Measurements from ENCODE around the gene RPTOR.

RPTOR gene

GRCh38 chr17:80917716-80918560 is 373.3 kb downstream of the RPTOR start:
- no peak for DNase-seq (ENCODE audit: low read depth)

GRCh38 chr17:80918731-80919130 is 374.1 kb downstream of the RPTOR start:
- DNase-seq (ENCODE audit: low read depth): no peak

- DNase-seq (ENCODE audit: low read depth): no peak
Observed at GRCh38 chr17:80919331-80920311, 375.0 kb downstream of the RPTOR start.

- no peak for DNase-seq (ENCODE audit: low read depth)
Observed at GRCh38 chr17:80920441-80920840, 375.8 kb downstream of the RPTOR start.

- DNase-seq (ENCODE audit: low read depth): no peak
Observed at GRCh38 chr17:80921159-80921558, 376.5 kb downstream of the RPTOR start.

GRCh38 chr17:80921741-80922579 is 377.3 kb downstream of the RPTOR start:
- no peak for DNase-seq (ENCODE audit: low read depth)

GRCh38 chr17:80922580-80923160 is 378.0 kb downstream of the RPTOR start:
- DNase-seq (ENCODE audit: low read depth): no peak

- no peak for DNase-seq (ENCODE audit: low read depth)
Observed at GRCh38 chr17:80923211-80924110, 378.8 kb downstream of the RPTOR start.

GRCh38 chr17:80924111-80924806 is 379.6 kb downstream of the RPTOR start:
- no peak for DNase-seq (ENCODE audit: low read depth)

GRCh38 chr17:80924807-80925610 is 380.4 kb downstream of the RPTOR start:
- no peak for DNase-seq (ENCODE audit: low read depth)

- DNase-seq (ENCODE audit: low read depth): no peak
Observed at GRCh38 chr17:80925688-80926335, 381.2 kb downstream of the RPTOR start.

- DNase-seq (ENCODE audit: low read depth): no peak
Observed at GRCh38 chr17:80926591-80927250, 382.1 kb downstream of the RPTOR start.

GRCh38 chr17:80927791-80928216 is 383.2 kb downstream of the RPTOR start:
- no peak for DNase-seq (ENCODE audit: low read depth)

- DNase-seq (ENCODE audit: low read depth): no peak
Observed at GRCh38 chr17:80929449-80929848, 384.8 kb downstream of the RPTOR start.

GRCh38 chr17:80930335-80931279 is 386.0 kb downstream of the RPTOR start:
- DNase-seq (ENCODE audit: low read depth): no peak

- no peak for DNase-seq (ENCODE audit: low read depth)
Observed at GRCh38 chr17:80931421-80932265, 387.0 kb downstream of the RPTOR start.

All from stimulated activated CD8-positive, alpha-beta memory T cell treated with anti-CD3 and anti-CD28 coated beads, Interleukin-12 subunit alpha, Interleukin-12 subunit beta, amount 100 ng/mL, for 4 hours (primary cell).